ENCODE data around the gene TBC1D26. TPM values are rescaled to one million over a fixed set of nuclear protein-coding genes. Genes with fewer than 3 reads are reported as not detected.
"Not testable (repeated sequence)": the region's sequence is repeated elsewhere in the genome, so short reads cannot be mapped to it uniquely, and the experiment has no call there.

Gene TBC1D26
- not detected in 2 replicates for total RNA-seq (2022)
- Bru-seq, nascent RNA: percentile 10 among the genes with signal in this experiment
- BruChase-seq, experiment 1, labeled RNA remaining after a 2-hour chase: percentile 11 among the genes with signal in this experiment
- BruChase-seq, experiment 2, labeled RNA remaining after a 6-hour chase: percentile 14 among the genes with signal in this experiment
- long read RNA-seq: 0 reads

- H3K4me1 Mint-ChIP-seq (ENCODE audit: low read depth, unreplicated experiment); H3K9me3 Mint-ChIP-seq (ENCODE audit: unreplicated experiment); H3K27ac Mint-ChIP-seq (ENCODE audit: unreplicated experiment); H3K36me3 ChIP-seq (ENCODE audit: control insufficient read depth, insufficient read depth, low read length); H3K27me3 ChIP-seq (replicated peaks; ENCODE audit: control insufficient read depth, insufficient read depth, low read length); intact Hi-C loops (cut with micrococcal nuclease; ENCODE audit: unreplicated experiment); H3K9me3 ChIP-seq; H3K36me3 Mint-ChIP-seq (ENCODE audit: insufficient read depth, unreplicated experiment); BruUV-seq (replicated peaks); DNase-seq; H3K27me3 Mint-ChIP-seq (ENCODE audit: insufficient read depth, unreplicated experiment); H3K4me1 ChIP-seq; H3K4me3 ChIP-seq (ENCODE audit: low read depth, low read length); CTCF ChIA-PET; H3K4me3 Mint-ChIP-seq (ENCODE audit: unreplicated experiment); POLR2A ChIA-PET: not testable (repeated sequence)
Observed at GRCh38 chr17:15731900-15732299, at the start of gene TBC1D26. Gene TBC1D26 (plus strand): TSS chr17:15732283. CDS start chr17:15735349, 3,066 bp downstream.

- DNase-seq; POLR2A ChIA-PET; H3K4me3 Mint-ChIP-seq (ENCODE audit: unreplicated experiment); H3K36me3 Mint-ChIP-seq (ENCODE audit: insufficient read depth, unreplicated experiment); H3K27me3 ChIP-seq (replicated peaks; ENCODE audit: control insufficient read depth, insufficient read depth, low read length); BruUV-seq (replicated peaks); H3K36me3 ChIP-seq (ENCODE audit: control insufficient read depth, insufficient read depth, low read length); H3K4me1 Mint-ChIP-seq (ENCODE audit: low read depth, unreplicated experiment); intact Hi-C loops (cut with micrococcal nuclease; ENCODE audit: unreplicated experiment); H3K27me3 Mint-ChIP-seq (ENCODE audit: insufficient read depth, unreplicated experiment); CTCF ChIA-PET; H3K9me3 Mint-ChIP-seq (ENCODE audit: unreplicated experiment); H3K9me3 ChIP-seq; H3K4me1 ChIP-seq; H3K4me3 ChIP-seq (ENCODE audit: low read depth, low read length): not testable (repeated sequence)
- peak overlapping the region; percentile 34 for H3K27ac Mint-ChIP-seq (ENCODE audit: unreplicated experiment)
Observed at GRCh38 chr17:15683135-15683534, 48.9 kb upstream of the TBC1D26 start.

- H3K4me1 Mint-ChIP-seq (ENCODE audit: low read depth, unreplicated experiment); H3K9me3 ChIP-seq; POLR2A ChIA-PET; H3K27me3 ChIP-seq (replicated peaks; ENCODE audit: control insufficient read depth, insufficient read depth, low read length); intact Hi-C loops (cut with micrococcal nuclease; ENCODE audit: unreplicated experiment); H3K36me3 Mint-ChIP-seq (ENCODE audit: insufficient read depth, unreplicated experiment); CTCF ChIA-PET; H3K4me1 ChIP-seq; H3K9me3 Mint-ChIP-seq (ENCODE audit: unreplicated experiment); H3K27me3 Mint-ChIP-seq (ENCODE audit: insufficient read depth, unreplicated experiment); H3K36me3 ChIP-seq (ENCODE audit: control insufficient read depth, insufficient read depth, low read length): not testable (repeated sequence)
- H3K4me3 ChIP-seq (ENCODE audit: low read depth, low read length): peak within 1 kb of the TSS; percentile 31
- Mint-ChIP-seq H3K27ac (ENCODE audit: unreplicated experiment) (peak within 1 kb of the TSS; percentile 82), H3K4me3 (ENCODE audit: unreplicated experiment) (peak within 1 kb of the TSS; percentile 91)
- DNase-seq: peak; percentile 35 to 36
- BruUV-seq (replicated peaks): TSS peak; percentile 57
Observed at GRCh38 chr17:15683824-15684478, 48.1 kb upstream of the TBC1D26 start, which contains the start of gene TRIM16. Gene TRIM16 (minus strand): TSS chr17:15684311. CDS start chr17:15651609, 32,702 bp downstream.

- CTCF ChIA-PET; H3K4me3 Mint-ChIP-seq (ENCODE audit: unreplicated experiment); H3K27me3 Mint-ChIP-seq (ENCODE audit: insufficient read depth, unreplicated experiment); H3K27me3 ChIP-seq (replicated peaks; ENCODE audit: control insufficient read depth, insufficient read depth, low read length); H3K36me3 ChIP-seq (ENCODE audit: control insufficient read depth, insufficient read depth, low read length); H3K27ac Mint-ChIP-seq (ENCODE audit: unreplicated experiment); H3K4me3 ChIP-seq (ENCODE audit: low read depth, low read length); H3K36me3 Mint-ChIP-seq (ENCODE audit: insufficient read depth, unreplicated experiment); BruUV-seq (replicated peaks); H3K9me3 ChIP-seq; intact Hi-C loops (cut with micrococcal nuclease; ENCODE audit: unreplicated experiment); POLR2A ChIA-PET; H3K4me1 ChIP-seq; DNase-seq; H3K4me1 Mint-ChIP-seq (ENCODE audit: low read depth, unreplicated experiment); H3K9me3 Mint-ChIP-seq (ENCODE audit: unreplicated experiment): not testable (repeated sequence)
Observed at GRCh38 chr17:15687494-15687893, 44.6 kb upstream of the TBC1D26 start.

GRCh38 chr17:15698967-15699366 lies 33.1 kb upstream of the TBC1D26 start:
- H3K27me3 Mint-ChIP-seq (ENCODE audit: insufficient read depth, unreplicated experiment); H3K4me1 ChIP-seq; BruUV-seq (replicated peaks); H3K36me3 ChIP-seq (ENCODE audit: control insufficient read depth, insufficient read depth, low read length); H3K36me3 Mint-ChIP-seq (ENCODE audit: insufficient read depth, unreplicated experiment); H3K9me3 Mint-ChIP-seq (ENCODE audit: unreplicated experiment); CTCF ChIA-PET; H3K27me3 ChIP-seq (replicated peaks; ENCODE audit: control insufficient read depth, insufficient read depth, low read length); DNase-seq; H3K9me3 ChIP-seq; H3K4me1 Mint-ChIP-seq (ENCODE audit: low read depth, unreplicated experiment): not testable (repeated sequence)
- peak overlapping the region; percentile 88 for H3K27ac Mint-ChIP-seq (ENCODE audit: unreplicated experiment)
- H3K4me3 Mint-ChIP-seq (ENCODE audit: unreplicated experiment): peak overlapping the region; percentile 86
- POLR2A ChIA-PET: interaction anchor here (0.5 to 0.7 kb wide), 3 partner anchors 40 to 48 kb away, joined by 3 to 5 read pairs (median 4); no protein-coding TSS in a partner anchor
- peak overlapping the region; percentile 31 for H3K4me3 ChIP-seq (ENCODE audit: low read depth, low read length)
- intact Hi-C loops (cut with micrococcal nuclease; ENCODE audit: unreplicated experiment): loop anchor here (5.0 kb wide), 1 partner anchor 42 kb away; no protein-coding TSS in a partner anchor

GRCh38 chr17:15699413-15699924 lies 32.6 kb upstream of the TBC1D26 start, which contains the start of gene ZNF286A:
Gene ZNF286A (plus strand): TSS chr17:15699752. CDS start chr17:15700330, 578 bp downstream.
- BruUV-seq (replicated peaks); H3K9me3 Mint-ChIP-seq (ENCODE audit: unreplicated experiment); CTCF ChIA-PET; H3K4me1 ChIP-seq; H3K27me3 ChIP-seq (replicated peaks; ENCODE audit: control insufficient read depth, insufficient read depth, low read length); H3K4me1 Mint-ChIP-seq (ENCODE audit: low read depth, unreplicated experiment); H3K36me3 Mint-ChIP-seq (ENCODE audit: insufficient read depth, unreplicated experiment); H3K27me3 Mint-ChIP-seq (ENCODE audit: insufficient read depth, unreplicated experiment); H3K9me3 ChIP-seq; H3K36me3 ChIP-seq (ENCODE audit: control insufficient read depth, insufficient read depth, low read length): not testable (repeated sequence)
- POLR2A ChIA-PET: interaction anchor here (0.5 to 0.7 kb wide), 3 partner anchors 40 to 48 kb away, joined by 3 to 5 read pairs (median 4); no protein-coding TSS in a partner anchor
- Mint-ChIP-seq H3K27ac (ENCODE audit: unreplicated experiment) (peak within 1 kb of the TSS; percentile 88), H3K4me3 (ENCODE audit: unreplicated experiment) (peak within 1 kb of the TSS; percentile 86)
- intact Hi-C loops (cut with micrococcal nuclease; ENCODE audit: unreplicated experiment): loop anchor here (5.0 kb wide), 1 partner anchor 42 kb away; no protein-coding TSS in a partner anchor
- peak; percentile 97 to 99 for DNase-seq
- peak within 1 kb of the TSS; percentile 37 for H3K4me3 ChIP-seq (ENCODE audit: low read depth, low read length)

- H3K36me3 Mint-ChIP-seq (ENCODE audit: insufficient read depth, unreplicated experiment); H3K27me3 Mint-ChIP-seq (ENCODE audit: insufficient read depth, unreplicated experiment); H3K4me1 ChIP-seq; CTCF ChIA-PET; POLR2A ChIA-PET; DNase-seq; H3K9me3 ChIP-seq; H3K36me3 ChIP-seq (ENCODE audit: control insufficient read depth, insufficient read depth, low read length); H3K4me1 Mint-ChIP-seq (ENCODE audit: low read depth, unreplicated experiment); H3K9me3 Mint-ChIP-seq (ENCODE audit: unreplicated experiment); H3K27me3 ChIP-seq (replicated peaks; ENCODE audit: control insufficient read depth, insufficient read depth, low read length): not testable (repeated sequence)
- peak overlapping the region; percentile 86 for H3K4me3 Mint-ChIP-seq (ENCODE audit: unreplicated experiment)
- peak overlapping the region; percentile 88 for H3K27ac Mint-ChIP-seq (ENCODE audit: unreplicated experiment)
- BruUV-seq (replicated peaks): TSS peak; percentile 79
- peak overlapping the region; percentile 37 for H3K4me3 ChIP-seq (ENCODE audit: low read depth, low read length)
- intact Hi-C loops (cut with micrococcal nuclease; ENCODE audit: unreplicated experiment): loop anchor here (5.0 kb wide), 1 partner anchor 43 kb away; no protein-coding TSS in a partner anchor
Observed at GRCh38 chr17:15699937-15700336, 32.1 kb upstream of the TBC1D26 start.

All from Caco-2 (cell line).